OCI-M2 (cell line): ENCODE measurements around the gene NHLRC3.
"Not testable (repeated sequence)": the region's sequence is repeated elsewhere in the genome, so short reads cannot be mapped to it uniquely, and the experiment has no call there.

Source experiments
- DNase-seq: peaks from one replicate; lab custom pipeline; 2025; ENCODE audit not compliant: unreplicated experiment; lab: John Stamatoyannopoulos, UW

NHLRC3 gene

GRCh38 chr13:39040206-39040605 is 1.9 kb downstream of the NHLRC3 start:
- no peak for DNase-seq

GRCh38 chr13:39044536-39044935 is 6.3 kb downstream of the NHLRC3 start:
- no peak for DNase-seq

- no peak for DNase-seq
Measured at GRCh38 chr13:39047560-39047959, 9.3 kb downstream of the NHLRC3 start.

GRCh38 chr13:39048806-39049205 is 10.6 kb downstream of the NHLRC3 start:
- DNase-seq: no peak

GRCh38 chr13:39049274-39049673 is 11.0 kb downstream of the NHLRC3 start:
- DNase-seq: no peak

GRCh38 chr13:39051157-39051556 is 12.9 kb downstream of the NHLRC3 start:
- no peak for DNase-seq

GRCh38 chr13:39052944-39053343 is 14.7 kb downstream of the NHLRC3 start:
- no peak for DNase-seq

GRCh38 chr13:39054112-39054511 is 15.9 kb downstream of the NHLRC3 start:
- no peak for DNase-seq

- DNase-seq: no peak
Measured at GRCh38 chr13:39056018-39056417, 17.8 kb downstream of the NHLRC3 start.

GRCh38 chr13:39058040-39058439 is 19.8 kb downstream of the NHLRC3 start:
- no peak for DNase-seq

GRCh38 chr13:39062004-39062403 is 23.7 kb downstream of the NHLRC3 start:
- no peak for DNase-seq

- DNase-seq: no peak
Measured at GRCh38 chr13:39072842-39073241, 34.6 kb downstream of the NHLRC3 start.

GRCh38 chr13:39073983-39074382 is 35.7 kb downstream of the NHLRC3 start:
- DNase-seq: no peak

GRCh38 chr13:39086251-39086945 is 48.1 kb downstream of the NHLRC3 start:
- not testable (repeated sequence) for DNase-seq

GRCh38 chr13:39091586-39091985 is 53.3 kb downstream of the NHLRC3 start:
- DNase-seq: no peak

GRCh38 chr13:39095500-39095899 is 57.2 kb downstream of the NHLRC3 start:
- no peak for DNase-seq

- DNase-seq: no peak
Measured at GRCh38 chr13:39099231-39099630, 61.0 kb downstream of the NHLRC3 start.
